Lung (tissue), 12 donors: ENCODE results near the gene CHSY1. TPM values are rescaled to one million over a fixed set of nuclear protein-coding genes. Genes with fewer than 3 reads are reported as not detected.

ENCODE experiments used
- ATAC-seq: fragments of 200-7000 bp; cut with Tn5 transposase; one replicate; pipeline ENCODE4 v1.9.1; 2020; ENCODE audit warnings: moderate number of reproducible peaks; ENCODE audit not compliant: insufficient read depth, low FRiP score
- DNase-seq, 3 donors: peaks; one replicate each; pipeline ENCODE4 v3.0.0-alpha.2; 2013 to 2017
- H3K27ac ChIP-seq, 2 donors: one replicate each; pipeline ENCODE4 v1.5.1; 2013; ENCODE audit warnings: mild to moderate bottlenecking in 2 of 2, moderate library complexity in 2 of 2, control low read depth in 1 of 2, inconsistent platforms in 1 of 2, low read depth in 1 of 2, low read length in 1 of 2
- H3K27me3 ChIP-seq, 3 donors: one replicate each; pipeline ENCODE4 v1.5.1; 2013; ENCODE audit warnings: low read length in 2 of 3; ENCODE audit not compliant: control insufficient read depth in 3 of 3, insufficient read depth in 3 of 3
- H3K36me3 ChIP-seq, 4 donors: one replicate each; pipeline ENCODE4 v1.5.1; 2013; ENCODE audit warnings: low read length in 4 of 4, mild to moderate bottlenecking in 1 of 4, moderate library complexity in 1 of 4; ENCODE audit not compliant: control insufficient read depth in 4 of 4, insufficient read depth in 4 of 4
- H3K4me1 ChIP-seq, 5 donors: one replicate each; pipeline ENCODE4 v1.5.1; 2013; ENCODE audit warnings: low read length in 5 of 5, mild to moderate bottlenecking in 2 of 5, moderate library complexity in 1 of 5; ENCODE audit not compliant: control insufficient read depth in 5 of 5, insufficient read depth in 5 of 5
- H3K4me3 ChIP-seq: one replicate; pipeline ENCODE4 v1.5.1; 2013; ENCODE audit warnings: mild to moderate bottlenecking, control low read depth, moderate library complexity
- H3K9ac ChIP-seq, 2 donors: one replicate each; pipeline ENCODE4 v1.5.1; 2013; ENCODE audit warnings: low read length in 2 of 2, control low read depth in 1 of 2; ENCODE audit not compliant: insufficient read depth in 1 of 2
- H3K9me3 ChIP-seq, 4 donors: one replicate each; pipeline ENCODE4 v1.5.1; 2013; ENCODE audit warnings: low read length in 3 of 4, mild to moderate bottlenecking in 1 of 4, moderate library complexity in 1 of 4; ENCODE audit not compliant: control insufficient read depth in 4 of 4, insufficient read depth in 3 of 4
- CTCF ChIP-seq: IDR thresholded peaks from 2 replicates; pipeline ENCODE4 v1.5.1; 2012; ENCODE audit warnings: mild to moderate bottlenecking; ENCODE audit errors: control extremely low read depth, extremely low read depth
- WGBS, 2 donors: extraction: QIAGEN DNeasy Blood & Tissue Kit; methylation state at CpG; one replicate each; pipeline ENCODE4 v1.1.7; 2013; 5-methylcytosine and 5-hydroxymethylcytosine counted together
- polyA plus RNA-seq, 2 donors: library from polyadenylated mRNA; stranded (reverse); fragments of 200-250 nt; gene quantifications; one replicate each; pipeline ENCODE4 v1.2.1, GENCODE V29; 2013
- total RNA-seq, 2 donors: library from RNA; depleted of rRNA in 1 of 2; stranded (reverse); fragments of >200 nt in 1 of 2; gene quantifications; one replicate each; pipeline ENCODE4 v1.2.1, GENCODE V29; 2014 to 2021
- donor health status: control.
- donor health status: control.
- donor health status: Bipolar disorder and iron deficiency.
- donor health status: healthy.
- donor health status: DM: yes; HTN: yes; CAD: no.

The CHSY1 gene
- total and polyA plus RNA-seq, 4 donors: 11.8 to 52.2 (median 30.4) TPM

GRCh38 chr15:101266034-101266433 lies 14.2 kb upstream of the CHSY1 start:
- no peaks in the 10 kb centered on the region for H3K9me3 ChIP-seq
- no peak for DNase-seq
- peaks cover 0 to 8% (median 6%) of the 10 kb centered on the region in 5 donors for H3K4me1 ChIP-seq
- H3K27me3 ChIP-seq: no peaks in the 10 kb centered on the region
- no peak overlapping the region for H3K9ac ChIP-seq
- no peak overlapping the region for H3K4me3 ChIP-seq
- no peak for ATAC-seq
- no peak overlapping the region for H3K27ac ChIP-seq
- H3K36me3 ChIP-seq: peaks cover 6 to 14% (median 10%) of the 10 kb centered on the region in 4 donors
- no peak for TF ChIP-seq CTCF
- WGBS, 2 donors: 66 to 71% methylated on average over 3 of the region's 3 CpGs

- Histone ChIP-seq H3K27me3 (no peaks in the 10 kb centered on the region), H3K9me3 (no peaks in the 10 kb centered on the region), H3K27ac (no peak overlapping the region), H3K4me3 (no peak overlapping the region), H3K9ac (no peak overlapping the region), H3K36me3 (peaks cover 0 to 10% (median 3%) of the 10 kb centered on the region in 4 donors), H3K4me1 (peaks cover 0 to 8% (median 6%) of the 10 kb centered on the region in 5 donors)
- ATAC-seq (no peak), DNase-seq (no peak)
- TF ChIP-seq CTCF: no peak
- 78 to 85% methylated on average over 17 of the region's 17 CpGs for WGBS, 2 donors
Measured at GRCh38 chr15:101264911-101265641, 13.2 kb upstream of the CHSY1 start.

- Histone ChIP-seq H3K27ac (no peak overlapping the region), H3K4me3 (no peak overlapping the region), H3K36me3 (peaks cover 0 to under 1% (median 0%) of the 10 kb centered on the region in 4 donors), H3K9ac (no peak overlapping the region), H3K9me3 (no peaks in the 10 kb centered on the region), H3K27me3 (no peaks in the 10 kb centered on the region), H3K4me1 (peaks cover 0 to 8% (median 6%) of the 10 kb centered on the region in 5 donors)
- DNase-seq (no peak), ATAC-seq (no peak)
- no peak for TF ChIP-seq CTCF
- WGBS, 2 donors: 89 to 95% methylated on average over 4 of the region's 4 CpGs
Measured at GRCh38 chr15:101264011-101264410, 12.2 kb upstream of the CHSY1 start.
